ENCODE results near the gene NOSTRIN.

NOSTRIN gene

GRCh38 chr2:168897449-168897848 lies 95.0 kb downstream of the NOSTRIN start:
- H3K27ac ChIP-seq: no peak overlapping the region
- DNase-seq (ENCODE audit: low spot score): no peak
- CTCF ChIA-PET: interaction anchor here (0.6 kb wide), 1 partner anchor 454 kb away, joined by 3 read pairs; no protein-coding TSS in a partner anchor
- POLR2A ChIA-PET (ENCODE audit: low non-redundant PET): no interaction called here
- no peak for TF ChIP-seq CTCF (conservative IDR thresholded peaks at IDR 0.05; ENCODE audit: low read depth)

GRCh38 chr2:168901003-168901402 lies 98.6 kb downstream of the NOSTRIN start, which contains the start of gene G6PC2:
TSS of gene G6PC2 (plus strand) at chr2:168901291. CDS start at chr2:168901332, 41 bp downstream.
- no peak within 1 kb of the TSS for H3K27ac ChIP-seq
- DNase-seq (ENCODE audit: low spot score): no peak
- no peak for TF ChIP-seq CTCF (conservative IDR thresholded peaks at IDR 0.05; ENCODE audit: low read depth)
- ChIA-PET POLR2A (ENCODE audit: low non-redundant PET) (no interaction called here), CTCF (no interaction called here)

- H3K27ac ChIP-seq: no peak overlapping the region
- TF ChIP-seq CTCF (conservative IDR thresholded peaks at IDR 0.05; ENCODE audit: low read depth): no peak
- POLR2A ChIA-PET (ENCODE audit: low non-redundant PET): no interaction called here
- CTCF ChIA-PET: no interaction called here
- DNase-seq (ENCODE audit: low spot score): no peak
Observed at GRCh38 chr2:168903888-168904287, 101.5 kb downstream of the NOSTRIN start.

- CTCF ChIA-PET: no interaction called here
Observed at GRCh38 chr2:168904358-168904757, 101.9 kb downstream of the NOSTRIN start.

GRCh38 chr2:168907940-168908662 lies 105.7 kb downstream of the NOSTRIN start:
- no peak for DNase-seq (ENCODE audit: low spot score)
- CTCF ChIA-PET: no interaction called here
- no peak overlapping the region for H3K27ac ChIP-seq
- POLR2A ChIA-PET (ENCODE audit: low non-redundant PET): no interaction called here
- no peak for TF ChIP-seq CTCF (conservative IDR thresholded peaks at IDR 0.05; ENCODE audit: low read depth)

More at GRCh38 chr2:168904358-168904757, 101.9 kb downstream of the NOSTRIN start:
- TF ChIP-seq CTCF (conservative IDR thresholded peaks at IDR 0.05; ENCODE audit: low read depth): no peak
- no peak overlapping the region for H3K27ac ChIP-seq
- DNase-seq (ENCODE audit: low spot score): no peak
- POLR2A ChIA-PET (ENCODE audit: low non-redundant PET): no interaction called here

GRCh38 chr2:168910330-168910729 lies 107.9 kb downstream of the NOSTRIN start:
- H3K27ac ChIP-seq: no peak overlapping the region
- POLR2A ChIA-PET (ENCODE audit: low non-redundant PET): no interaction called here
- no peak for TF ChIP-seq CTCF (conservative IDR thresholded peaks at IDR 0.05; ENCODE audit: low read depth)
- no peak for DNase-seq (ENCODE audit: low spot score)
- CTCF ChIA-PET: interaction anchor here (0.7 to 0.9 kb wide), 2 partner anchors 9 to 754 kb away, joined by 3 read pairs; no protein-coding TSS in a partner anchor
